ENCODE data around the gene DNAJA2.
"Not testable (repeated sequence)": the region's sequence is repeated elsewhere in the genome, so short reads cannot be mapped to it uniquely, and the experiment has no call there.

Gene DNAJA2

DNA sequence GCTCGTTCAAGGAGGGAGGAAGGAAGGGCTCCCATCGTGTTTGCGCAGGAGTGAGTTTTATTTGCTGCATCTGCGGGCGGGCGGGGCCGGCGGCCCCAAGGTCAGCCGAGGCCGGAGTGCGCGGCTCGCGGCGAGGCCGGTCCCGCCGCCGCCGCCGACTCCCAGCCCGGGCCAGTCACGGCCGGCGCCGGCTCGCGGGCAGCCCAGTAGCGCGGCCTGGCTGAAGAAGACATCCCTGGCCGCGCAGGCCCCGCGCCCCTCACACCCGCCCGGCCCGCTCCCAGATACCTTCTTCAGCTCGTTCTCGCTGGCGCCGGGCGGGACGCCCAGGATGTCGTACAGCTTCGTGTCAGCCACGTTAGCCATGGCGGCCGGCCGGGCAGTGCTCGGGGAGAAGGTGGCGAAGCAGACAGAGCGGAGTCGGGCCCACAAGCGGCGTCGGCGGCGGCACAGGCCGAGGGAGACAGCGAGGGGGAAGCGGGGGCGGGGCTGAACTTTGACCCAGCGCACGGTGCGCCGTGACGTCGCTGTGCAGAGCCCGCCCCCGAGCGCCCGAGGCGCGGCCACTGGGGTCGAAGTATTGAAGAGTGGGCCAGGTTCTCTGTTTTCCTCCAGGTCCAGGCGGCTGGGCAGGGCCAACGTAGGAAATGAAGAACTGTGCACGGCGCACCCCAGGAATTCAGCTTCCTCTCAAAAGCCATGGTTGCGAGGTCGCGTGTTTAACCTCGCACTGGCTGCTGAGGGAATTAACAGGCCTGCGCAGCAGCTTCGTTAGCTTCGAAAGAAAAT lies at the start of gene DNAJA2:
TSS of gene DNAJA2 (minus strand) at position 468 of the 789 bp plus-strand sequence. CDS start at position 366, 102 bp downstream.
- peak; percentile 93 for DNase-seq

DNA sequence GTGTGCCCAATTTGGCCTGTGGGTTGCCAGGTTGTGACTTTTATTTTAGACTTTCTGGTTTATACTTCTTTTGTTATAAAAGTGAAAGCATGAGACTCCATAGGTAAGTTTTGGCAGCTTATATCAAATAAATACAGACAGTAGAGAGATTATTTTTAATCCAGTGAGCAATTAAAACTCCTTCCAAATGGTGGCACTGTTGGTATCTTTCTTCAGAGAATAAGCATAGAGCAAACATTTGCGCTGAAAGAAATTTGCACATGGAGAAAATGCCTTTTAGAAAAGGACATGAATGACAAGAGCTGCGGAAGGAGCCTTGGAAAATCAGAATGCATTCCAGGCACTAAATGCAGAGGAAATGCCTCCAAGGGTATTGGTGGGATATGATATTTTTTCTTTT lies 46.1 kb upstream of the DNAJA2 start:
- DNase-seq: no peak

DNA sequence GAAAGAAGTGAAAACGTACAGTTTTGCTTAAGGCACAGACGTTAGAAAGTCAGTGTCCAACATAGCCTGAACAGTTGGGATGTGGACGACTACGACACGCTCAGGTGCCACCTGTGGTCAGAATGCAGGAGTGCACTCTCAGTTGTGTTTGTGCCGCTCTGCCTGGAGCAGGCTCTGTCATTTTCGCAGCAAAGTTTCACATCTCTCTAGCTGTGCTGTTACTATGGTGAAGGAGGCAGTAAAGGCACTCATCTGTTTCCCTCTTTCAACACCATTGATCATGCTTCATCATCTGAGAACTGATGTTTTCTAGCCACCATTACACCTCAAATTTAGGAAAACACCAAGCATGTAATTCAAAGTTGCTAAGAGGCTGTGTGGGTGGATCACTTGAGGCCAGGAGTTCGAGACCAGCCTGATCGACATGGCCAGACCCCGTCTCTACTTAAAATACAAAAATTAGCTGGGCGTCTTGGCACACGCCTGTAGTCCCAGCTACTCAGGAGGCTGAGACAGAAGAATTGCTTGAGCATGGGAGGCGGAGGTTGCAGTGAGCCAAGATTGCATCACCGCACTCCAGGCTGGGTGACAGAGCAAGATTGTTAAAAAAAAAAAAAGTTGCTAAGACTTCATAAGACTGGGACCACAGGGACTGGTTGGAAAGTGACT lies 44.9 kb upstream of the DNAJA2 start:
- DNase-seq: peak; percentile 87

DNA sequence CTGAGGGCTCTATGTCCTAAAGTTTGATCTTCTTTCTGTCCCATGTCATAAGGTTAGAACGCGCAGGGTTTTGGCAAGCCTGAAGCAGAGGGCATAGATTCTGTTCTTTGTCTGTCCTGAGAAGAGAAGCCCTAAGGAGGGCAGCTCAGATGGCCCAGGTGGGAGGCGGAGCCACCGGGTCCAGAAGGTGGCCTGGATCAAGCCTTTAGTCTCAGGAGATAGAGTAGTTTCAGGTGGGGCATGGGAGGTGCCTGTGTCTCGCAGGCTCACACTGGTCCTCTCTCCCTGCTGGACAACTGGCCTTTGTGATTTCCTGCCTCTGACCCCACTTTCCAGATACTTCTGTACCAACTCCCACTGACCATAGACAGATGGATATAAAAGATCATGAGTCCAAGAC lies 44.2 kb upstream of the DNAJA2 start:
- no peak for DNase-seq

DNA sequence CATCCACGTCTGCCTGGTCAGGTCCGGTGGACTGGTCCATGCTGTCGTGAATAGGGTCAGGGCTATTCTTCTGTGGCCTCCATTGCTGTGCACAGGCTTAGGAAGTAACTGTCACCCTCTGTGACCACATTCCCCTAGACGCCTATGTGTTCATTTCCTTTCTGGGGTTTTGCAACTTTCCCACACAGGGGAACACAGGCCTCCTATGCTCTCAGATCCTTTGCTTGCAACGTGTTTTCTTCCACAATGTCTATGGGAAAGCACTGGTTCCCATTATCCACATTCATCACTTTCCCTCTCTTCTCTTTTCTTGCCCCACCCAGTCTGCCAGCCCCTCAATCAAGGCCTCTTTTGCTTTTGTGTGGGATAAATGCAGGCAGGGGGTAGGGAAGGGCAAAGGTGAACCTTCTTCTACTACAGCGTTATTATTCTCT lies 43.2 kb upstream of the DNAJA2 start:
- DNase-seq: no peak

DNA sequence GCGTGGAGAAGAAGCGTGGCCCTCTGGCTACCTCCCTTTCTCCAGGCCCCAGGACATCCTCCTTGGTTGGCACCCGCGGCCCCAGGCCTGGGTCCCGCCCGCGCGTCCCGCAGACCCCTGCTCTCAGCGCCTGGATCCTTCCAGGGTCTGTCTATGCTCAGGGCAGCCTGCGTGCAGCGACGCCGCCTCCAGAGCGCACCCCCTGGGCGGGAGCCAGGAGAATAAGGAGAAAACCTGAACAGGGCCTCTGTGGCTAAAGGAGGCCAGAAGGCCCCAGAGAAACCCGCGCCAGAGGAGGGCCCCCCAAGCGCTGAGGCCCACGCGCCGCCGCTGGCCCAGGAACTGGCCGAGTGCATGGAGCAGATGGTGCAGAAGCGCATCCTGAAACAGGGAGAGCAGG lies 40.4 kb upstream of the DNAJA2 start:
- DNase-seq: no peak

DNA sequence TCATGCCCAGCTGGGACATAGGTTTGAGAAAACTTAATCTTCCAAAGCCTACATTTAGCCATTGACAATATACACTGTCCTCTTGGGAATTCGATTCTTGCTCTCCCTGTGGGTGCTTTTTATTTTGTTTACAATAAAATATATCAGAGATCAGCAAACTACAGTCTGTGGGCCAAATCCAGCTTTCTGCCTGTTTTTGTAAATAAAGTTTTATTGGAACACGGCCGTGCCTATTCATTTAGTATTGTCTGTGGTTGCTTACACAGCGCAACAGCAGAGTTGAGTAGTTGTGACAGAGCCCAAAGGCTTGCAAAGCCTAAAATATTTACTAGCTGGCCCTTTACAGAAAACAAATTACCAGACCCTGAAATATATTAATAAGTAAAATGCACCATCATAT lies 39.7 kb upstream of the DNAJA2 start:
- no peak for DNase-seq

DNA sequence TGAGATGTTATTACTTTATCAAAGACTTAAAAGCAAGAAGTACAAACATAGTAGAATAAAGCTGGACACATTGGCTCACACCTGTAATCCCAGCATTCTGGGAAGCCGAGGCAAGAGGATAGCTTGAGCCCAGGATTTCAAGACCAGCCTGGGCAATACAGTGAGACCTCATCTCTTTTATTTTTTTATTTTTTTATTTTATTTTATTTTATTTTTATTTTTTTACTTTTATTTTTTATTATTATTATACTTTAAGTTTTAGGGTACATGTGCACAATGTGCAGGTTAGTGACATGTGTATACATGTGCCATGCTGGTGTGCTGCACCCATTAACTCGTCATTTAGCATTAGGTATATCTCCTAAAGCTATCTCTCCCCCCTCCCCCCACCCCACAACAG lies 37.3 kb upstream of the DNAJA2 start:
- DNase-seq: not testable (repeated sequence)

DNA sequence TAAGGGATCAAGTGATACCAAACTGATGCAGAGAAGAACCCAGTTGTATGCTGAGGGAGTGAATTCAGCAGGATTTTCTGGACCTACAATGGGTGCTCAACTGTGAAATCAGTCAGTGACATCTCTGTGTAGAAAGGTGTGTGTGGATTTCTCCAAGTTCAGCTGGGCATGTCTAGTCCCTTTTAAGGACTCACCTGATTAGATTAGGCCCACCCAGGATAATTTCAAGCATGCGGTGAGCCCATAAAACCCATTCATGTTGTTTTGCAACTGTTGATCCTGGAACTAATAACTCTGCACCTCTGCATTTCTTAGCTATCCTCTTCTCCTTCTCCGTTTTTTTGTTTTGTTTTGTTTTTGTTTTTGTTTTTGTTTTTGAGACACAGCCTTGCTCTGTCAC lies 35.1 kb upstream of the DNAJA2 start:
- DNase-seq: no peak

DNA sequence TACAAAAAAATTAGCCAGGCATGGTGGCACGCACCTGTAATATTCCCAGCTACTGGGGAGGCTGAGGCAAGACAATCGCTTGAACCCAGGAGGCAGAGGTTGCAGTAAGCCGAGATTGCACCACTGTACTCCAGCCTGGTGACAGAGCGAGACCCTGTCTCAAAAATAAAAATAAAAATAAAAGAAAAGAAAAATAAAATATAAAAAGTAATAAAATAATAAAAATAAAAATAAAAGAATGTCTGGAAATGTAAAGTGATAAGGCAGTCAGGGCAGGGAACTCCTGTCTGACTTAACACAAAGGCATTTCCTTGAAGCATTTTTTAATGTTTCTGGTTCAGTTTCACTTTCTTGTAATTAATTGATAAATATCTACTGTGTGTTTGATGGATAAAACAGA lies 34.7 kb upstream of the DNAJA2 start:
- DNase-seq: no peak

DNA sequence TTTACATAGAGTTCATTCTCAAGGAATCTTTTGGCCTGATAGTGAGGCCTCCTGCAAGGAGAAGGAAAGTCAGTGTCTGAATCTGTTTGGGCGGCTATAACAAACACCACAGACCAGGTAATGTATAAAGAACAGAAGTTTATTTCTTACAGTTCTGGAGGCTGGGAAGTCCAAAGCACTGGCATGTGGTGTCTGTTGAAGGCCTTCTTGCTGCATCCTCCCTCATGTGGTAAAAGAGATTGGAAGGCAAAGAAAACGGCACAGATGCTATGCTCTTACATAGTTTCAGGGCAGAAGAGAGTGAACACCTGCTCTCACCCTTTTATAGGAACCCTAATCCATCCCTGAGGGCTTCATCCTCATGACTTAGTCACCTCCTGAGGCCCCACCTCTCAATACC lies 31.2 kb upstream of the DNAJA2 start:
- DNase-seq: no peak

DNA sequence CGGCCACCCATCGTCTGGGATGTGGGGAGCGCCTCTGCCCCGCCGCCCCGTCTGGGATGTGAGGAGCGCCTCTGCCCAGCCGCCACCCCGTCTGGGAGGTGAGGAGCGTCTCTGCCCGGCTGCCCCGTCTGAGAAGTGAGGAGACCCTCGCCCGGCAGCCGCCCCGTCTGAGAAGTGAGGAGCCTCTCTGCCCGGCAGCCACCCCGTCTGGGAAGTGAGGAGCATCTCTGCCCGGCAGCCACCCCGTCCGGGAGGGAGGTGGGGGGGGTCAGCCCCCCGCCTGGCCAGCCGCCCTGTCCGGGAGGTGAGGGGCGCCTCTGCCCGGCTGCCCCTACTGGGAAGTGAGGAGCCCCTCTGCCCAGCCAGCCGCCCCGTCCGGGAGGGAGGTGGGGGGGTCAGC lies 26.6 kb upstream of the DNAJA2 start:
- not testable (repeated sequence) for DNase-seq

DNA sequence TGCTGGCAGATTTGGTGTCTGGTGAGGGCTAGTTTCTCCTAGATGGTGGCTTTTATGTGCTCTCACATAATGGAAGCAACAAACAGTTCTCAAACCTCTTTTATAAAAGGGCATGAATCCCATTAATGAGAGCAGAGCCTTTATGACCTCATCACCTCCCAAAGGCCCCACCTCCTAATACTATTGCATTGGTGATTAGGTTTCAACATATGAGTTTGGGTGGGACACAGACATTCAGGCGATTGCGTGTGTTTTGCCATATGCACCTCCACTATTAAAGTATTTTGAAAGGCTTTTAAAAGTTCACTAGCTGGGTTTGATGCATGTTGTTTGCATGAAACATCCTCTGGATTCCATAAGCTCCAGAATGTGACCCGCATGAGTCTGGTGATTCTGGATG lies 24.4 kb upstream of the DNAJA2 start:
- DNase-seq: no peak

DNA sequence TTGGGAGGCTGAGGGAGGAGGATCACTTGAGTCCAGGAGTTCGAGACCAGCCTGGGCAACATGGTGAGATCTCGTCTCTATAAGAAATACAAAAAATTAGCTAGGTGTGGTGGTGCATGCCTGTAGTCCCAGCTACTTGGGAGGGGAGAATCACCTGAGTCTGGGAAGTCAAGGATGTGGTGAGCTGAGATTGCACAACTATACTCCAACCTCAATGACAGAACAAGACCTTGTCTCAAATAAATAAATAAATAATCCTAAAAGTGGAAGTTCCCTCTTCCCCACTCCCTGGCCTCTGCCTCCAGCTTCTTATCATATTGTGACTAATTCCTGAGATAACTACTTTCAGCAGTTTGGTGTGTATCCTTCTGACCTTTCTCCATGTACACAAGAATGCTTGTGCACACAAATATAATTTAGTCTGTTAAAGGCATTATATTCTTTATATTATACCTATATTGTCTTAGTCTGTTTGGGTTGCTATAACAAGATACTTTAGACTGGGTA lies 23.5 kb upstream of the DNAJA2 start:
- no peak for DNase-seq

DNA sequence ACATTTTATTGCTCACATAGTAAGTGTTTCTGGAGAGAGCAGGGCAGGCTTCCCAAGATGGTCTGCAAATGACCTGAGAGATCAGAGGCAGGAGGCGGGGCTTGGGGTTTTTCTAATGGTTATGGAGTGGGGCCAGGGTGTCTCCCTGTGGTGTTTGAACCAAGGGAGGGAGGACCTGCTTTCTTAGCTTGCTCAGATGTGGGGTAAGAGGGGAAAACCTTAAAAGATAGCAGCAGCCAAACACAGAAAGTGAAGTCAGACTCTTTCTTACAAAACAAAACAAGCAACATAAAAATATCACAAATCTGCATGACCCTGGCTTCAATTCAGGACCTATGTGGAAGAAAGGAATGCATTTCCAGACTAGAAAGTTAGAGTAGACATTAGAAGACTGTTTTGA lies 22.9 kb upstream of the DNAJA2 start:
- DNase-seq: no peak

DNA sequence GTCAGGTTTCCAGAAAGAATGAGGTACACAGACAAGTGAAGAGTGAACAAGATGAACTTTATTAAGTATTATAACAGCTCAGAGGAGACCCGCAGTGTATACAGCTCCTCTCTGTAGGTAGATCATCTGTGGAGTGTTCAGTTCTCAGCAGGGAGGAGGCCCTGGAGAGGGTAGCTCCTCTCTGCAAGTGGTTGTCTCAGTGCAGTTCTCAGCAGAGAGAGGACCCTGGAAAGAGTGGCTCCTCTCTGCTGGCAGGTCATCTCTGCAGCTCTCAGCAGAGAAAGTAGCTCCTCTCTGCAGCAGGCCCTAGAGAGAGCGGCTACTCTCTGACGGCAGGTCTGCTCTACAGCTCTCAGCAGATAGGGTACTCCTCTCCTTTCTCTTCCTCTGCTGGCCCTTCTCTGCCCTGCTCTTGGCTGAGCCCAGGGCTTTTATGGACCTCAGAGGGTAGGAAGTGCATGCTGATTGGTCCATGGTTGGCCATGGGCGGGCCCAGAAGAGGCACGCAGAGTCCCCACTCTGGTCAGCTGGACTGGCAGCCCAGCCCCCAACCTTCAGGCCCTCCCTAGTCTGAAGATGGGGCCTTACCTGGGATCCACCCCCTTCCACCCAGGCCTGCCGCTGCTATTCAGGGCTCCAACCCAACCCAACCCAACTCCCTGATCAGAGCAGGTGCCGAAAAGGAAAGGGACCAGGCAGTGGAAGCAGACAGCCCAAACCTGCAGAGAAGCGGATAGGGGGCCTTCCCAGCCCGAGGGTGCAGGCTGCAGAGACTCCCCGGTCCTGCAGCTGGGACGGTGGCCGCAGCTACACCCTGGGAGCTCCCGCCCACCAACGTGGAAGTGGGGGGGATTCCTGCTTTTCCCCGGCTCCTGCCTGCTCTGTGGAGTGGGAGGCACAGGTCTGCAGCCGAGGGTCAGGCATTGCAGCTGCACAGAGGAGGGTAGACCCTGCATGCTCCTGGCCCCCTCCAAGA lies 18.5 kb upstream of the DNAJA2 start:
- no peak for DNase-seq

DNA sequence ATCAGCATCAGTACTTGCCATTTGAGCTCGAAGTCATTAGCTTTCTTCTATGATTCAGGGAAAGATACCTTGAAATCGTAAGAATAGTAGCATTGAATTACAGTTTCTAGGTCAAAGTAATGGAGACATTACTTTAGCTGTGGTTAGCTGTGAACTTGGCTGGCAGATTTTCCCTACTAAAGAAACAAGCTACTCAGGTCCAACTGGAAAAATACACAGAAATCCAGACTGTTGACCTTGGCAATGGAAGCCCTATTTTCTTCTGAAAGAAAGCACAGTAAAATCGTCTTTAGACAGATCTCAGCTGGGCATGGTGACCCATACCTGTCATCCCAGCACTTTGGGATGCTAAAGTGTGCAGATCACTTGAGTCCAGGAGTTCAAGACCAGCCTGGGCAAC lies 13.4 kb upstream of the DNAJA2 start:
- DNase-seq: no peak

DNA sequence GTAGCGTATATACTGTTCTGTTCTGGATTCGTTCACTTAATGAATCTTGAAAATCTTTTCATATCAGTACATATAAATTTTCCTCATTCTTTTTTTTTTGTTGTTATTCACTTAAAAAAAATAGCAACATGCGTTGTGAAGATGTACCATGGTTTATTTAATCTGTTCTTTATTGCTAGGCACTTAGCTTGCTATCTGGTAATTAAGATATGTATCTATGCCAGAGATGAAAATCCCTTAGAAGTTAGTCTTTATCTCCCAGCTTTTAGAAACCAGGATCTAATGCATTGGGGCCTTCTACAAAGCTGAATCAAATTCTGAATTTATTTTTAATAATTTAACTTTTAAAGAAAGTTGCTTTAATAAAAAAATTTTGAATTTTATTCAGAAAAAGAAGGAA lies 13.0 kb upstream of the DNAJA2 start:
- no peak for DNase-seq

DNA sequence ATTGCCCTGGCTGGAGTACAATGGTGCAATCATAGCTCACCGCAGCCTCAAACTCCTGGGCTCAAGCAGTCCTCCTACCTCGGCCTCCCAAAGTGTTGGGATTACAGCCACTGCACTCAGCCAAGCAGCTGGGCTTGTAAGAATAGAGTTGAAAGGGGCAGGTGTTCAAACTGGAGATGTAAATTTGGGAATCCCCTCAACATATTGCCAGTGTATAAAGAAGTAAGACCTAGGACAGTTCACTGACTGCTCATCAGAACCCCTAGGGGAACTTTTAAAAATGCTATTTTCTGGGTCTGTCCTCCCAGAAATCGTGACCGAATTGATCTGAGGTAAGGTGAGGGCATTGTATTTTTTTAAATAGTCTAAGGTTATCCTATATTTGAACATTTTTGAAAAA lies 8.9 kb upstream of the DNAJA2 start:
- no peak for DNase-seq

DNA sequence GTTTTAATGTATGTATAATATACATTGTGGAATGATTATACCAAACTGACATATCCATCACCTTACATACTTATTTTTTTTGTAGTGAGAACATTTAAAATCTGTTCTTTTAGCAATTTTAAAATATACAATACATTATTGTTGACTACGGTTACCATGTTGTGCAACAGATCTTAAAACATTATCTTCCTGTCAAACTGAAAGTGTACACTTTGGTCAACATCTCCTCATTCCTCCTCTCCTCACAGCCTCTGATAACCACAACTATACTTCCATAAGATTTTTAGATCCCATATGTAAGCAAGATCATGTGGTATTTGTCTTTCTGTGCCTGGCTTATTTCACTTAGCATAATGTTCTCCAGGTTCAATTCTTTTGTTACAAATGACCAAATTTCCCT lies 7.5 kb upstream of the DNAJA2 start:
- DNase-seq: no peak

DNA sequence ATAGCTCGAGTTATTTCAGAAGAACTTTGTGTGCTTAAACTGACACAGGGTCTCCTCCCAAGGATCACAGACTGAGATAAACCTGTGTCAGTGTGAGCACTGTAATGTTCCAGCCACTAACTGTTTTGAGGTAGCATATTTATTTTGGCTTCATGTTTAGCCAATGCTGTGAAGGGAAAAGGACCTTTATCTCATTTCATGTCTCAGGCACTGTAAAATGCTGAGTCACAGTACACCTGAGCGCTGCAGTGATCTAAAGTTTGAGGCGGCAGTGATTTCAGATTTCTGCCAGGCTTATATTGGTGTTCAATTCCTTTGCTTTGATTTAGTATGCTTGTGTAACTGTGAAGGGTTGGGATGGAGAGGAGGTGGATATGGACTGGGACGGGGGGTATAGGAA lies 3.1 kb upstream of the DNAJA2 start:
- DNase-seq: no peak

DNA sequence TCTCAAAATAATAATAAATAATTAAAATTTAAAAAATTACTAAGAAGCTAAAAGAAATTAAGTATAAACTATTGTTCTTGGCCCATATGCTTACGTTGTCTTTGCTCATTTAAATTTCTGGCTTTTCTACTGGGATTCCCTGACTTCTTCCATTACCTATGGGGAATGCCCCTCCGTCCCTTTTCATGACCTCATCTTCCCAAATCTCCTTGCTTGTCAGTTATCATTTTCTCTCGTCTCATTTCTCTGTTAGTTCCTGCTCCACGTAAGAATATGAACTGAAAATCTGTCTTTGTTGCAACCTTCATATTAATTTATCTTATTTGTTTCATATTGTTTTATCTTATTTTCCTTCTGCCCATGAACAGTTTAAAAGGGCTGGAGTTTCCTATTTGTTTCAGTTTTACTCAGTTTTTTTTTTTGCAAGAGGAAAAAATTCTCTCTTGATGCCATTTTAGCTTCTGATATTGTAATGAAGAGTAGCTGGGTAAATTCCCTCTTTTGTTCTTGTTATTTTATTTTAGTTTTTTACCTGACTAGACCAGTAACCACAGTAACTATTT lies 2.5 kb upstream of the DNAJA2 start:
- DNase-seq: no peak

DNA sequence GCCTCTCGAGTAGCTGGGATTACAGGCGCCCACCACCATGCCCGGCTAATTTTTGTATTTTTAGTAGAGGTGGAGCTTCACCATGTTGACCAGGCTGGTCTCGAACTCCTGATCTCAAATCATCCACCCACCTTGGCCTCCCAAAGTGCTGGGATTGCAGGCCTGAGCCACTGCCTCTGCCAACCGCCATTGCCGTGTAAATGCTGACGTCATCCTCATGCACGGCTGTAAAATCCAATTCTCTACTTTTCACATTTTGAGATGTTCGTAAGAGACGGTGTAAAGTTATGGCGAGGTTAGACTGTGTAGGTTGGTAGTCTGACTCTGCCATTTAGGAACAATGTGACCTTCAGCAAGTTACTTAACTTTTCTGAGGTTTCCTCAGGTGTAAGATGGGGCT lies 1.7 kb upstream of the DNAJA2 start:
- no peak for DNase-seq

All from 8988T (cell line).